Heart left ventricle (tissue), 16 donors: ENCODE data around the gene TUT1. TPM values are rescaled to one million over a fixed set of nuclear protein-coding genes. Genes with fewer than 3 reads are reported as not detected.
A peak's percentile ranks its signal among the peaks of the same experiment; 100 is the strongest.

Experiments used
- ATAC-seq, 4 donors: fragments of 200-7000 bp; cut with Tn5 transposase; one replicate each; pipeline ENCODE4 v1.9.1; 2020 to 2022; ENCODE audit warnings: moderate library complexity in 4 of 4, mild to moderate bottlenecking in 3 of 4, moderate number of reproducible peaks in 1 of 4
- DNase-seq, 5 donors: peaks; one replicate each; pipeline ENCODE4 v3.0.0-alpha.2; 2020
- H3K27ac ChIP-seq, 12 donors: fragments of 200-600 bp; sonication (generic) in 4 of 12; one replicate each; pipeline versions ENCODE4 v1.5.0 to v1.8.0; 2016 to 2022; ENCODE audit warnings: mild to moderate bottlenecking in 2 of 12
- H3K27me3 ChIP-seq, 9 donors: fragments of 200-600 bp; sonication (generic) in 2 of 9; one replicate each; pipeline versions ENCODE4 v1.5.1 to v1.8.0; 2016 to 2022; ENCODE audit warnings: mild to moderate bottlenecking in 3 of 9
- H3K36me3 ChIP-seq, 9 donors: fragments of 200-600 bp; sonication (generic) in 2 of 9; one replicate each; pipeline versions ENCODE4 v1.5.0 to v1.8.0; 2018 to 2022; ENCODE audit warnings: mild to moderate bottlenecking in 2 of 9
- H3K4me1 ChIP-seq, 12 donors: fragments of 200-600 bp; sonication (generic) in 4 of 12; one replicate each; pipeline versions ENCODE4 v1.5.0 to v1.8.0; 2016 to 2022; ENCODE audit warnings: mild to moderate bottlenecking in 3 of 12
- H3K4me3 ChIP-seq, 12 donors: fragments of 200-600 bp; sonication (generic) in 4 of 12; one replicate each; pipeline versions ENCODE4 v1.5.0 to v1.8.0; 2017 to 2022; ENCODE audit warnings: mild to moderate bottlenecking in 9 of 12, moderate library complexity in 4 of 12
- H3K9me3 ChIP-seq, 12 donors: fragments of 200-600 bp; sonication (generic) in 4 of 12; one replicate each; pipeline versions ENCODE4 v1.5.0 to v1.8.0; 2016 to 2022; ENCODE audit warnings: mild to moderate bottlenecking in 1 of 12
- POLR2A ChIP-seq, 2 donors: fragments of 450-650 bp; IDR thresholded peaks; one replicate each; pipeline ENCODE4 v1.6.1; 2017; ENCODE audit warnings: antibody characterized with exemption in 2 of 2, mild to moderate bottlenecking in 2 of 2, moderate library complexity in 2 of 2
- WGBS, 4 donors: extraction: QIAGEN DNeasy Blood & Tissue Kit in 2 of 4; methylation state at CpG; one replicate each; pipeline versions ENCODE4 v1.1.5 to v1.1.7; 2013 to 2018; 5-methylcytosine and 5-hydroxymethylcytosine counted together
- intact Hi-C, 10 donors: fragments of 100-400 bp; cut with DNase I; formaldehyde crosslinking; loops; one replicate each; pipeline versions ENCODE4 v1.11.1 to v1.14.2; 2022
- polyA plus RNA-seq, 2 donors: library from polyadenylated mRNA; stranded (reverse); fragments of 200-250 nt; gene quantifications; one replicate each; pipeline ENCODE4 v1.2.3, GENCODE V29; 2013
- total RNA-seq, 9 donors: library from RNA; depleted of rRNA in 2 of 9; stranded (reverse); fragments of >200 nt in 2 of 9; fragmentation: NEBNext Ultra II Directional in 3 of 9; extraction: Animal tissue kit (Norgen Biotek cat#: 25700) in 3 of 9; gene quantifications; one replicate each; pipeline versions ENCODE4 v1.1.0 to v1.2.4, GENCODE V29; 2016 to 2023
- TF ChIP-seq, protein P1 (sequence below), 12 donors: fragments of 200-600 bp; sonication (generic) in 4 of 12; IDR thresholded peaks; one replicate each; pipeline versions ENCODE4 v1.5.0 to v1.8.0; 2018 to 2022; ENCODE audit warnings: antibody characterized with exemption in 12 of 12, mild to moderate bottlenecking in 5 of 12
- donor health status: ischemic (EF 13 %, LVEDD 7.1; RV severe dilation, severe dysfunction).
- donor health status: healthy with polysubstance abuse.
- donor health status: DM: no; HTN: yes; CAD: no.
- donor health status: DM: no; HTN: no; CAD: no.
- donor health status: ischemic (EF 25% LVEDD 6.9; RV normal size, moderate dysfunction).
- donor health status: ischemic (EF 25% LVEDD 5.7; RV mildly dilated, moderate dysfunction).
- donor health status: healthy.
- donor health status: DM: yes; HTN: yes; CAD: no.
- donor health status: ischemic (EF 35%, LVEDD 5.7; RV mildly dilated, moderate dysfunction).
- donor health status: nonischemic (EF 11% LVEDD 7.7; RV severe dilation, severe dysfunction).
- donor health status: DM: yes; HTN: yes; CAD: no.
- donor health status: PGD.
- donor health status: ischemic (EF 29% LVEDD 5.4; RV normal size, mild dysfunction).
- donor health status: nonischemic (EF 23%, LVEDD 6.1; RV moderate dilation, normal function).

The TUT1 gene
- total and polyA plus RNA-seq, 11 donors, result 6.3 to 16.3 (median 11.3) TPM

DNA sequence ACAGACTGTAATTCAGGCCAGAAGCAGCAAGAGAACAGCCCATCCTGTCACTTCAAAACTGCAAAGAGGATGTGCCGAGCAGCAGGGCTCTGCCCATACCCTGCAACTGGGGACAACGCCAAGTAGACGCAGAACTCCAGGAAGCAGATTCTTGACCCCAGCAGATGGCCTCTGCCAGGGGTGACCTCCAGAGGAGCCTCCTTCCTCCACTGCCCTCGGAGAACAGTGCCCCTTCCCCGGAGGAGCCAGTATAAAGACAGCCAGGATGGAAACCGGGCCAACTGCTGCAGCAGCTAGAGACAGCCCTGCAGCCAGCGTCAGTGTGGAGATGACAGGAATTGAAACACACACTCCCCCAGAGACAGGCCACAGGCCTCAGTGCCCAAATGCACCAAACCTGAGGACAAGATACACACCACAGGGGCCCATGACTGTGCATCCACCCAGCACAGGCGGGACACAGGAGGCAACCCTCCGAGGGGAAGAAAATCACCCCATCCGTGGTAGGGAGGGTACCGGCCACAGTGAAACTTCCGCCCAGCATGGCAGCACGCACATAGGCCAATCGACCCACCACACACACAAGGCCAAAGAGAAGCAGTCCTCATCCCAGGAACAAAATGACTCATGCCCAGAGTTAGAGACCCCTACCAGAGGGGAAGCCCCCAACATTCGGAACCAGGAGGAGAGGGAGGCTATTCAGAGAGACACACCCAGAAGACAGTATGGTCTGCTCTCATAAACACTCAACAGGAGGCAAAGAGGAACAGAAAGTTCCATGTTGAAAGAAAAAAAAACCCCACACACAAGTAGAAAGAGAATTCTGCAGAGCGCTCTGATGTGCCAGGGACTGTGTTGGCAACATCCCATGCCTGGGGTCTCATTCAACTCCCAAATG, 50.3 kb downstream of the TUT1 start:
- WGBS, 4 donors, result 9 to 20% (median 13%) methylated on average over 10 to 16 of the region's 16 CpGs
- ATAC-seq (peak in 1 of 4 donors; percentile 3), DNase-seq (peak in 4 of 5 donors; percentile 39 to 76 (median 67))
- H3K4me3 ChIP-seq, result peak overlapping the region in 9 of 12 donors; percentile 28 to 100 (median 99)
- TF ChIP-seq, protein P1, sequence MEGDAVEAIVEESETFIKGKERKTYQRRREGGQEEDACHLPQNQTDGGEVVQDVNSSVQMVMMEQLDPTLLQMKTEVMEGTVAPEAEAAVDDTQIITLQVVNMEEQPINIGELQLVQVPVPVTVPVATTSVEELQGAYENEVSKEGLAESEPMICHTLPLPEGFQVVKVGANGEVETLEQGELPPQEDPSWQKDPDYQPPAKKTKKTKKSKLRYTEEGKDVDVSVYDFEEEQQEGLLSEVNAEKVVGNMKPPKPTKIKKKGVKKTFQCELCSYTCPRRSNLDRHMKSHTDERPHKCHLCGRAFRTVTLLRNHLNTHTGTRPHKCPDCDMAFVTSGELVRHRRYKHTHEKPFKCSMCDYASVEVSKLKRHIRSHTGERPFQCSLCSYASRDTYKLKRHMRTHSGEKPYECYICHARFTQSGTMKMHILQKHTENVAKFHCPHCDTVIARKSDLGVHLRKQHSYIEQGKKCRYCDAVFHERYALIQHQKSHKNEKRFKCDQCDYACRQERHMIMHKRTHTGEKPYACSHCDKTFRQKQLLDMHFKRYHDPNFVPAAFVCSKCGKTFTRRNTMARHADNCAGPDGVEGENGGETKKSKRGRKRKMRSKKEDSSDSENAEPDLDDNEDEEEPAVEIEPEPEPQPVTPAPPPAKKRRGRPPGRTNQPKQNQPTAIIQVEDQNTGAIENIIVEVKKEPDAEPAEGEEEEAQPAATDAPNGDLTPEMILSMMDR (IDR thresholded peaks at IDR 0.05), result no peak
- no peak for TF ChIP-seq POLR2A (IDR thresholded peaks at IDR 0.05)
- H3K36me3 ChIP-seq, result peaks cover 0 to 13% (median 2%) of the 10 kb centered on the region in 9 donors
- no peaks in the 10 kb centered on the region for H3K9me3 ChIP-seq
- peak overlapping the region; percentile 64 to 100 (median 99) for H3K27ac ChIP-seq
- intact Hi-C loops, result loop anchor here (2.0 to 10.0 kb wide), 9 partner anchors 34 to 149 kb away; no protein-coding TSS in a partner anchor
- no peaks in the 10 kb centered on the region for H3K27me3 ChIP-seq
- peaks cover 38 to 91% (median 76%) of the 10 kb centered on the region in 12 donors for H3K4me1 ChIP-seq

DNA sequence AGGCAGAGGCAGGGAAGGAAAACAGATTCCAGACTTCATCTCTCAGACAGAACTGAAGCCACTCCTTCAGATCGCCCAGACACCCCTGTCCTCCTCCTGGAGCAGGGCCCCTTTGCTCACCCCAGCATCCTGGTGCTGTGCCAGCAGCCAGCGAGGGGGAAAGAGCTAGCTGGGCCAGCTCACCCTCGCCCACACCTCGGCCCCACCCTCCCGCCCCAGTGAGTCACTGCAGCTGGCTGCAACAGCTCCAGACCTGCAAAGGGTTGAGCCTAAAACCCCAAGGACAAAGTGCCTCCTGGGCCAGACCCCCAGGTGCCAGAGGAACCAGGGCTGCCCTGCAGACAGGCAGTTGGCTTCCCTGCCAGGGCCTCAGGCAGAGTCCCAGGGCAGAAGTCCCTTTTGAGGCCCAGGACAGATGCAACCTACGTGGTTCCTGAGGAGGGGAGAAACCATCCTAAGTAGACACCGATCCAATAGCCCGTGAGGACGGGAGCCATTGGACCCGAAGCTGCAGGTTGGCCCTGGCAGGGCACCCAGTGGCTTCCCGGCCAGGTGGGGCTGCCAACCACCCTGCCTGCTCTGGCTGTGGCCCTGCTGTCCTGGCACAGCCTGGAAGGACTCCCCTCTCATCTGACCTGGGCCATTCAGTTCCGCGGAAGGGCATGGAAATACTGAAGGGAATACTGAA, 51.9 kb downstream of the TUT1 start:
- DNase-seq (peak; percentile 65 to 90 (median 69)), ATAC-seq (peak; percentile 10 to 58 (median 20))
- TF ChIP-seq, protein P1 (IDR thresholded peaks at IDR 0.05), result no peak
- no peak for TF ChIP-seq POLR2A (IDR thresholded peaks at IDR 0.05)
- Histone ChIP-seq H3K27me3 (no peaks in the 10 kb centered on the region), H3K9me3 (no peaks in the 10 kb centered on the region), H3K27ac (peak overlapping the region in 11 of 12 donors; percentile 83 to 100 (median 99)), H3K4me3 (peak overlapping the region in 10 of 12 donors; percentile 10 to 100 (median 66)), H3K4me1 (peaks cover 38 to 89% (median 80%) of the 10 kb centered on the region in 12 donors), H3K36me3 (peaks cover 2 to 30% (median 18%) of the 10 kb centered on the region in 9 donors)
- 8 to 14% (median 10%) methylated on average over 8 to 13 of the region's 13 CpGs for WGBS, 4 donors
- intact Hi-C loops, result no loop called here

DNA sequence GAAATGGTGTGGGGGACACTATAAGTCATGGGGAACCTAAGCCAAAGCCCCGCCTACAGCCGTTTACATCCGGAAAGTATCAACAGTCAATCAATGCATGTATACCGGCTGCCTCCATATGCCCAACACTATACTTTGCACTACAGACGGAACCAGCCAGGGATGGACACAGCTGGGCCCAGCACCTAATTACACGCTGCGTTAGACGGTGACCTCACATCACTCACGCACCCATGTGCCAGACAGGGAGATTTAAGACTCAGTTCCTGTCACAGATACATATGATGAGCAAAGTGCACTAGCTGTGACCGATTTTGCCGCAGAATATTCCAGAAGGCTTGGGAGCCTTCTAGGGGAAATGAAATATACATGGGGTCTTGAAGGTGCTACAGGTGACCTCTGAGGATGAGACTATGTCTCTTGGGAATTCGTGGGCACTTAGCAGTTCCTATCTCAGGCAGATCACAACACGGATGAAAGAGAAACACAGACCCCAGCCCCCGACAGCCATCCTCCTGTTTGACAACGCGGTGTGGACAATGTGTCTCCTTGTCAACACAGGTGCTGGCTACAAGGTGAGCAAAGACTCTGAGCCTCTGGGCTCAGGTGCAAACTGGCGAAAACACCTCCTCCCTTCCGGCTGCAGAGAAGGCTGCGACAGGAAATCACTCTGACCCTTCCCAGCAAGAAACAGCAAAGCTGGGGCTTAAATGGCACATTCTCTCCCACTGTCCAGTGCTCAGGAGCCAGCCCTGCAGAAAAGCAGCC, 52.7 kb downstream of the TUT1 start:
- ATAC-seq, result no peak
- TF ChIP-seq, protein P1 (IDR thresholded peaks at IDR 0.05), result no peak
- TF ChIP-seq POLR2A (IDR thresholded peaks at IDR 0.05), result no peak
- Histone ChIP-seq H3K4me3 (peak overlapping the region in 9 of 12 donors; percentile 11 to 100 (median 37)), H3K27ac (peak overlapping the region in 11 of 12 donors; percentile 83 to 100 (median 99)), H3K4me1 (peaks cover 38 to 82% (median 76%) of the 10 kb centered on the region in 12 donors), H3K9me3 (no peaks in the 10 kb centered on the region), H3K27me3 (no peaks in the 10 kb centered on the region), H3K36me3 (peaks cover 3 to 37% (median 26%) of the 10 kb centered on the region in 9 donors)
- WGBS, 4 donors, result 48 to 64% (median 58%) methylated on average over 19 of the region's 19 CpGs
- no peak for DNase-seq
- intact Hi-C loops, result loop anchor here in 1 of 10 donors (1.0 kb wide), 1 partner anchor 30 kb away; no protein-coding TSS in a partner anchor
